GM18502 (cell line): ENCODE results near the gene NPIPA3.
"Not testable (repeated sequence)": the region's sequence is repeated elsewhere in the genome, so short reads cannot be mapped to it uniquely, and the experiment has no call there.

Experiments
- ATAC-seq: cut with Tn5 transposase; IDR thresholded peaks from one replicate; pipeline ENCODE4 v1.9.1; 2021; ENCODE audit warnings: mild to moderate bottlenecking; ENCODE audit not compliant: unreplicated experiment, poor library complexity

The NPIPA3 gene

GRCh38 chr16:14703156-14704011 lies at the start of gene NPIPA3:
NPIPA3 (plus strand) TSS chr16:14703411; CDS start chr16:14708944, 5,533 bp downstream.
- ATAC-seq, result peak; percentile 99

DNA sequence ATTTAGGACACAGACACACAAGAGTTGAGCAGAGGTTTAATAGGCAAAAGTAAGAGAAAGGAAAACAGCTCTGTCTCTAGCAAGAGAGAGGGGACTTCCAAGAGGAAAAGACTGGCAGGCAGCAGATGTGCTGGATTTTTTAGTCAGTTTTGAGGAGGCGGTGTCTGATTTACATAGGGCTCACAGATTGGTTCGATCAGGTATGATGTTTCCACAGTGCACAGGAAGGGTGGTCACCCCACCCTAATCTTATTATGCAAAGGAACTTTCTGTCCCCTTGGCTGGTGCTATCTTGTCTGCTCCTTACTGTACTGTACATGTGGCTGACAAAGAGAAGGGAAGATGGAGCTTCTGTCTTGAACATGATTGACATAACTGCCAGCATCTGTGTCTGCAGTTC lies 45.1 kb upstream of the NPIPA3 start:
- peak; percentile 95 for ATAC-seq

DNA sequence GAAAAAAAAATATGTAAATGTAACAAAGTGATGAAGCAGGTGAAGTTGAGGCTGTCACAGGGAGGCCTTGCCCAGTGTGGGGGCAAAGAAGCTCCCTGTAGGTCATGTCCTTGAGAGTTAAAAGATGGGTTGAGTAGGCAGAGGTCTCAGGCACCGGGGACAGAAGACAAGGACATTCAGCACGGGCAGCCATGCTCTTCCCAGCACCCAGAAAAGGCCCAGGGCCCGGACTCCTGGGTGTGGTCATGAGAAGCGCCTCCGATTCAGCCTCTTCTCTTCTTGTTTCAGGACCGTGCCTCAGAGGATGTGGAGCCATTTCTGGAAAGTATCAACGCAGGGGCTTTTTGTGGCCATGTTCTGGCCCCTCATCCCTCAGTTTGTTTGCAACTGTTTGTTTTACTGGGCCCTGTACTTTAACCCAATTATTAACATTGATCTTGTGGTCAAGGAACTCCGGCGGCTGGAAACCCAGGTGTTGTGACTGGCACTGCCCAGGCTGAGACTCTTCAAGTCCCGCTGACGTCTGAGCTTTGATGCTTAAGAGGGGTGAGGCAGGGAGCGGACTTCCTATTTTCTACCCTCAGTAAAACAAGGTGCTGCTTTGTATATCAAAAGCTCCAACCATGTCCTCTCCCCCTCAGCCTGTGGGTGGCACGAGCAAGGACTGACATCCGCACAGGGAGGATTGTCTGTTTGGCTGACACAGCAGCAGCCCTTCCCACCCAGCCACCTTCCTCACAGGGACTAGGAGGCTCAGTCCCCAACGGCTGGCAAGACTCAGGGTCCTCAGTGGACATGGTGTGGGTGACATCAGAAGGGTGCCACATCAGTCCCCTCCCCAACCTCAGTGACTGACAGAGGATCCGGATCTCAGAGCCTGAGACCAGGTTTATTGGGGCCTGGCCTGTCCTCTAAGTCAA lies 35.6 kb upstream of the NPIPA3 start:
- ATAC-seq, result no peak

DNA sequence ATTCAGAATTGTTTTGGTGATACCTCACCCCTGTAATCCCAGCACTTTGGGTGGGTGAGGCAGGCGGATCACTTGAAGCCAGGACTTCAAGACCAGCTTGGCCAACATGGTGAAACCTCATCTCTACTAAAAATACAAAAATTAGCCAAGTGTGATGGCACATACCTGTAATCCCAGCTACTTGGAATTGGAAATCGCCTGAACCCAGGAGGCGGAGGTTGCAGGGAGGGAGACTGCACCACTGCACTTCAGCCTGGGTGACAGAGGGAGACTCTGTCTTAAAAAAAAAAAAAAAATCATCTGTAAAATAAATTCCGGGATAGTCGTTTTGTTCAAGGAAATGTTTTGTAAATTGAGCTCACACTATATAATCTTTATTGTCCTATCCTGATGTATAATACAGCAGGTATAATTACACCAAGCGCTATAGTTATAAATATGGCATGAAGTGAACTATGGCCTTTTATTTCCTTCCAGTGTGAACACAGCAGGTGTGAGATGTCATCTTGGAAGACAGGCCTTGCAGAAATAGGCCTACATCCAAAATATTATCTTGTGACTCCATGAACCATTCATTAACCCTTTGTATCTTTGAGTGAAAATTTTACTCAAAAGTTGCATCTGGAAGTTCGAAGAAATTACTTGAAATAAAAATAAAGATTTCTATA lies 34.5 kb upstream of the NPIPA3 start:
- ATAC-seq, result no peak

GRCh38 chr16:14669776-14670175 lies 33.4 kb upstream of the NPIPA3 start:
- no peak for ATAC-seq

DNA sequence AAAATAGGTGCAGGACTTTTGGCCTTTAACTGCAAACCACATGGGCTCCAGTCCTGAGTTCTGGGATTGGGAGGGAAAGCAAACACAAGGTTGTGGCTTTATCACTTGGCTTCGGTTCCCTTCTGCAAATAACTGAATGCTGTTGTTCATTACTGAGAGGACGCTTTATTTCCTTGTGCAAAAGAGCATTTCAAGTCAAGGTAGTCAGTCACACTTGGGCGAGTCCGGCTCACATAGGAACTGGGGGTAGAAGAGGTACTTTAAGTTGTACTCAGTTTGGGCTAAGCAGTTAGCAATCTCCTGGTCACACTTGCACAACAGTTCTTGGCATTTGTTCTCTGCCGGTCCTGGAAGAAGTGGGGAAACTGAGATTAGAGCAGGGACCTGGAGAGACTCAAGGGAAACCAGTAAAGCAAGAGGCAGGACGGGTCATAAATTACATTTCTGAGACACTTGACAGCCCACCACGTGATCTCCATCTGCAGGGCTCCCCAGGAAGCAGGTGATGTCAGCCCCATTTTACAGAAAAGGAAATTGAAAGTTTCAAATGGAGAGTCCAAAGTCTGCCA lies 30.7 kb upstream of the NPIPA3 start:
- ATAC-seq, result peak; percentile 72

DNA sequence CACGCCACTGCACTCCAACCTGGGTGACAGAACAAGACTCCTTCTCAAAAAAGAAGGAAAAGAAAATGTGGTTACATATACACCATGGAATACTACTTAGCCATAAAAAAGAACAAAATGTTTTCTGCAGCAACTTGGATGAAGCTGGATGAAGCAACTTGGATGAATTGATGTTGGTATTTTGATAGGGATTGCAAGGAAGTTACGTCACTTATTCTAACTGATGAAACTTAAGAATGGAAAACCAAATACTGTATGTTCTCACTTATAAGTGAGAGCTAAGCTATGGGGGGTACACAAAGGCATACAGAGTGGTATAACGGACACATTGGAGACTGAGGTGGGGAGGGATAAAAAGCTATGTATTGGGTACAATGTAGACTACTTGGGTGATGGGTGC lies 26.6 kb upstream of the NPIPA3 start:
- no peak for ATAC-seq

GRCh38 chr16:14677627-14678026 lies 25.6 kb upstream of the NPIPA3 start:
- ATAC-seq, result no peak

DNA sequence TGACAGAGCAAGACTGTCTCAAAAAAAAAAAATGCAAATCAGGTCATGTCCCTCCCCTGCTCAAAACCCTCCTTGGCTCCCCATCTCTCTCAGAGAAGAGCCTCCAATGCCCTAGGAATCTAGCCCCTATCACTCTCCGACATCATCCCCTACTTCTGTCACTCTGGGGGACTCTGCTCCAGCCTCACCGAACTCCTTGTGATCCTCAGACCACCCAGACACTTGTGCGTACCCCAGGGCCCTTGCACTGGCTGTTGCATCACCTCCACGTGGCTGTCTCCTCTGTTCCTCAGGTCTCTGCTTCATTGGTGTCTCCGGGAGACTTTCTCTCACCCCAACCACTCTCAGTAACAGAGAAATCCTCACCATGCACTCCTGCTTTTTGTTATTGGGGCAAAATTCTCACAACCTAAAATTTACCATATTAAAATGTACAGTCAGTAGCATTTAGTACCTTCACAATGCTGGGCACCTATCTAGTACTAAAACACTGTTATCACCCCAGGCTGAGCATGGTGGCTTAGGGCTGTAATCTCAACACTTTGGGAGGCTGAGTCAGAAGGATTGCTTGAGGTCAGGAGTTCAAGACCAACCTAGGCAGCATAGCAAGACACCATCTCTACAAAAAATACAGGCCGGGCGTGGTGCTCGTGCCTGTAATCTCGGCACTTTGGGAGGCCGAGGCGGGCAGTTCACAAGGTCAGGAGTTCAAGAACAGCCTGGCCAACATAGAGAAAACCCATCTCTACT lies 24.3 kb upstream of the NPIPA3 start:
- ATAC-seq, result no peak

DNA sequence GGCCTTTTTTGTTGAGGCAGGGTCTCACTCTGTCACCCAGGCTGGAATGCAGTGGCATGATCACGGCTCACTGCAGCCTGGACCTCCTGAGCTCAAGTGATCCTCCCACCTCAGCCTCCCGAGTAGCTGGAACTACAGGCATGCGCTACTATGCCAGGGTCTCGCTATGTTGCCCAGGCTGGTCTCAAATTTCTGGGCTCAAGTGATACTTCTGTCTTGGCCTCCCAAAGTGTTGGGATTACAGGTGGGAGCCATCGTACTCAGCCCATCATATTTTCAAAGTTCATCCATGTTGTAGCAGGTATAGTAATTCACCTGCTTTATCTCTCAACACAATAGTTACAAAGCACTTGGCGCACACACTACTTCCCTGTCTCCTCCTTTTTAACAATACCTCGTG lies 22.8 kb upstream of the NPIPA3 start:
- ATAC-seq, result not testable (repeated sequence)

DNA sequence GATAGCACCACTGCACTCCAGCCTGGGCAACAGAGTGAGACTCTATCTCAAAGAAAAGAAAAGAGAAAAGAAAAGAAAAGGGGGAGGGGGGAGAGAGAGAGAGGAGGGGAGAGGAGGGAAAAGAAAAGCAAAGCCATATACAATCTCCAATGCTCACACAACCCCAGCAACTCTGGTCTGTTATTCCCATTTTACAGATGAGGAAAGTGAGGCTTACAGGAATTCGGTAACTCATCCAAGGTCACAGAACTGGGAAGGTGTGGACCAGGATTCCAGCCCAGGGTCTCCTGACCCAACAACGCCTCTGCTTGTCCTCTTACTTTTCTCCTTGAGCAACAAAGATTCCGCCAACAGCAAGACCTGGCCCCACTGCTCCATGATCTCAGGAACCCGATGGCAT lies 22.1 kb upstream of the NPIPA3 start:
- no peak for ATAC-seq

DNA sequence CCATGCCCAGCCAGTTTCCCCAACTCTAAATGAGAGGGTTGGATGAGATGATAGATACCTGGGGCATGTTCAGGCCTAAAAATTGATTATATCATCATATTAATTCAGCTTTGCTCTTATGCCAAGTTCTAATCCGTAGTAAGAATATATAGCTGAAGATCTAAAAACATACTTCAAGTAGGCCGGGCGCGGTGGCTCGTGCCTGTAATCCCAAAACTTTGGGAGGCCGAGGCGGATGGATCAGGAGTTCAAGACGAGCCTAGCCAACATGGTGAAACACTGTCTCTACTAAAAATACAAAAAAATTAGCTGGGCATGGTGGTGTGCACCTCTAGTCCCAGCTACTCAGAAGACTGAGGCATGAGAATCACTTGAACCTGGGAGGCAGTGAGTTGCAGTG lies 21.1 kb upstream of the NPIPA3 start:
- no peak for ATAC-seq

- not testable (repeated sequence) for ATAC-seq
Observed at GRCh38 chr16:14685870-14686793, 17.1 kb upstream of the NPIPA3 start.

DNA sequence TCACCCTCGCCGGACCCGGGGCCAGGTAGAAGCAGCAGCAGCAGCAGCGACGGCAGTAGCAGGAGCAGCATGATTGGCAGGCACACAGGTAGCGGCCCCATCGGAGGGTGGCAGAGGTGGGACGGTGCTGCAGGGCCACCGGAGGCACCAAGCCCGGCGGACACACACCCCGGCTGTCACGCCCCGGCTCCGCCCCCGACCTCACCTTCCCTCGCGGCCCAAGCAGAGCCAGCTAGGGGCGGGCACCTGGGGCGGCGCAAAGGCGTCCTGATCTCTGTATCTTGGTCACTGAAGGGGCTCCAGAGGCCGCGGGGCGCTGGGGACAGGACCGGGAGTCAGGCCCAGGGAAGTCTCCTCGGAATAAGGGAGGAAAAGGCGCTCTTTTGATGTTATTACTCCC lies 9.1 kb upstream of the NPIPA3 start, which contains the start of gene PLA2G10:
TSS of gene PLA2G10 (minus strand) at position 180 of the 400 bp plus-strand sequence. CDS start at position 101, 79 bp downstream.
- ATAC-seq, result not testable (repeated sequence)

GRCh38 chr16:14701859-14702258 lies 1.4 kb upstream of the NPIPA3 start:
- ATAC-seq, result not testable (repeated sequence)

- not testable (repeated sequence) for ATAC-seq
Observed at GRCh38 chr16:14702672-14703071, 539 bp upstream of the NPIPA3 start.

- ATAC-seq, result not testable (repeated sequence)
Observed at GRCh38 chr16:14733233-14733632, 30.0 kb downstream of the NPIPA3 start.

DNA sequence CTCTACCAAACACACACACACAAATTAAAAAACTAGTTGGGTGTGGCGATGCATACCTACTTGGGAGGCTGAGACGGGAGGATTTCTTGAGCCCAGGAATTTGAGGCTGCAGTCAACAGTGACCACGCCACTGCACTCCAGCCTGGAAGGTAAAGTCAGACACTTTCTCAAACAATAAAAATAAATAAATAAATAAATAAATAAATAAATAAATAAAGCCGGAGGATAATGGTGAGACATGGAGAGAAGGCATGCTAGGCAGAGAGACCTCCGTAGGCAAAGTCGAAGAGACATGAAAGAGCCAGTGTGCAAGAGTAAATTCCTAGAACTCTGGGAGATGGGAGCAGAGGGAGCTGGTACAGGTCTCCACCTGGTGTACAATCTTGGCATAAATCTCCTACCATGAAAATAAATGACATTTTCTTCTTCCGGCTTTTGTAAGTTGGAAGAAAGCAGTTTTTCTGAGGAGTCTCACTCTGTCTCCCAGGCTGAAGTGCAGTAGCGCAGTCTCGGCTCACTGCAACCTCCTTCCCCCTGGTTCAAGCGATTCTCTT lies 37.7 kb downstream of the NPIPA3 start:
- ATAC-seq, result not testable (repeated sequence)
